Measurements from ENCODE around the gene OR1L6.

The OR1L6 gene

GRCh38 chr9:122742003-122742402, at the start of gene OR1L6:
Gene OR1L6, plus strand, starts transcription at chr9:122742303. Its CDS starts 7,545 bp downstream, at chr9:122749848.
- DNase-seq = no peak

- DNase-seq = no peak
These were observed 46.4 kb upstream of the OR1L6 start for GRCh38 chr9:122695696-122696095.

DNA sequence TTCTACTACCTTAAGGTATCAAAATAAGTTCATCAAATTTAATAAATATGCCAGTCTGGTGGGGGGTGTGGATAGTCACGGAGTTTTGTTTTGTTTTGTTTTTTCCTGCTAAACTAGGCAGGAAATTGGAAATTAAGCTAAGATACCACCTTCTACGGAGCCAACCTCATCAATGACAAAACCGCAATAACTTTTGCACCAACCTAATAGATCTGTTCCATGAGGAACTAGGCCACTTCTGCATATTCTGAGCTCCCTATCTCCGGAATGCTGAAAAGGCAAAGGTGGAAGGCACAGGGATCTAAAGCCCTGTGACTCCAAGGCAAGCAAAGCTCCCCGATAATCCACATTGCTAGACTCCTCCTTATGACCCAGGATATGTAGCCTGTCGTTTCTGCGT, 24.1 kb upstream of the OR1L6 start:
- no peak for DNase-seq

GRCh38 chr9:122719218-122719617, 22.9 kb upstream of the OR1L6 start:
- no peak for DNase-seq

DNA sequence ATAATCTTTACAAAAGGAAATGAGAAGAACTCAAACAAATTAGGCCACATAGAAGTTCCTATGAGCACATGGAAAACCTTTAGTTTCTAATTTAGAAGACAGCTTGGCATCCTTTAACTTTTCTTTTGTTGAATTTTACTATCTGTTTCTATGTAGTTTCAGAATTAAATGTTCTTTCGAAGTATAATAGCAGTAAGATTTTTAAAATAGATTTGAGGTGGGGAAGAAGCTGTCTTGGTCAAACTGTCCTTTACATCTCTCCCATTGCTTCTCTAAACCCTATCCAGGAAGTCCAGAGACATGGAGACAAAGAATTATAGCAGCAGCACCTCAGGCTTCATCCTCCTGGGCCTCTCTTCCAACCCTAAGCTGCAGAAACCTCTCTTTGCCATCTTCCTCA, 18.4 kb upstream of the OR1L6 start, which contains the start of gene OR1L4:
Gene OR1L4 (plus strand): TSS at position 301 of the 400 bp plus-strand sequence. CDS start 0 bp downstream, at position 301.
- DNase-seq = no peak

GRCh38 chr9:122754825-122755224, 12.7 kb downstream of the OR1L6 start:
- no peak for DNase-seq

GRCh38 chr9:122767817-122768216, 25.7 kb downstream of the OR1L6 start:
- DNase-seq = no peak

DNA sequence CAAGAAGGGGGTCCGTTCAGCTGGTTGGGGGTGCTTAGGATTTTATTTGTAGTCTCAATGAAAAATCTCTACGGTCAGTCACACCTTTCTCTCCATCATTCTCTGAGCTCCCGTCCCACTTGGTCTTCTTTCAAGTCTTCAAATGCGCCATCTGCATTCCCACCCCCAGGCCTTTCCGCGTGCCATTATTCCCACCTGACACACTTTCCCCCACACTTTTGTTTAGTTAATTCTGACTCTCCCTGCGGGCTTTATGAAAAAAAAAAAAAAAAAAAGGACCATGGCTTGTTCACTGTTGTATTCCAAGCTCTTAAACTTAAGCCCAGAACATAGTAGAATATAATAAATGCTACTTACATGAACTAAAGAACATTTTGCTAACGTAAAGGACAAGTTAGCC, 34.9 kb downstream of the OR1L6 start:
- no peak for DNase-seq

DNA sequence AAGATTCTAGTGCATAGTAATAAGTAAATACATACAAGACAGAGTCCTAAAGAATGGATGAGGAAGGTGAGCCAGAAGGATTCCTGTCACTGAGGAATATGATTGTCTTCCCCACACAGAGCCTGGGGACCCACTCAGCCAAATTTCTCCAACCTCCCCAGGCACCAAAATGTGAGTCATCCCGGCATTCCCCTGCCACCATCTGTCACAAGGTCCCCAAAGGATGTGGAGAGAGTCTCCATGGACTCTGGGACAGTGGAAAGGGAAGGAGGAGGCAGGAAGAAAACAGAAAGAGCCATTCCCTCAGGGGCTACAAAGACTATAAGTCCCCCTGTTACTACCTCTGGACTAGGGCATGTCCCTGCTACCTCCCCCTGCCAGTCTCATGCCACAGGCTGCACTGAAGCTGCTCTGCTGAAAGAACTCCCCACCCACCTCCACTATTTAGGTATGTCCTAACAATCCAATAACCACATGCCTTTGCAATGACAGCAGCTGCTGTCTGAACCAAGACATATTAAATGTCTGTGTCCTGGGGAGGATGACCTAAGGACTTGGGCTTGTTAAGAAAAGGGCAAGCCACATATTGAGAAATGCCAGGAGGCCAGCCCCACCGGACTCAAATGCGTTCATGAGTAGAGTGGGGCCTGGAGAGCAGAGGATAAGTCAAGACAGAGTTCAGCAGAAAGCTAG, 36.0 kb downstream of the OR1L6 start:
- DNase-seq = no peak

- DNase-seq = no peak
These were observed 37.1 kb downstream of the OR1L6 start for GRCh38 chr9:122779181-122779580.

DNA sequence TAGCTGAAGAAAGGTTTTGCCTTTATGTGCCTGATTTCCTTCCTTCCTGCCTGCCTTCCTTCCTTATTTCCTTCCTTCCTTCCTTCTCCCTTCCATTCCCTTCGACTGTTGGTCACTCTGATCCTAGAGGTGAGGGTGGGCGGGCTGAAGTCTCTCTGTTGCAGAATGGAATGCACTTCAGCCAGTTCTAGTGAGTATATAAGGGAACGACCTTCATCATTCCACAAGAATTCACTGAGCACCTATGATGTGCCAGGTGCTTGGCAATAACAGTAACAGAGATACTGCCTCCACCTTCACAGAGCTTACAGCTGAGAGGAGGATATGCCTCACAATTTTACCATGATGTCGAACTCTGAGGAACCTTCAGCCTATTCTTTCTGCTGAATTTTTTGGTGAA, 37.9 kb downstream of the OR1L6 start:
- no peak for DNase-seq

GRCh38 chr9:122781671-122782070, 39.6 kb downstream of the OR1L6 start:
- no peak for DNase-seq

DNA sequence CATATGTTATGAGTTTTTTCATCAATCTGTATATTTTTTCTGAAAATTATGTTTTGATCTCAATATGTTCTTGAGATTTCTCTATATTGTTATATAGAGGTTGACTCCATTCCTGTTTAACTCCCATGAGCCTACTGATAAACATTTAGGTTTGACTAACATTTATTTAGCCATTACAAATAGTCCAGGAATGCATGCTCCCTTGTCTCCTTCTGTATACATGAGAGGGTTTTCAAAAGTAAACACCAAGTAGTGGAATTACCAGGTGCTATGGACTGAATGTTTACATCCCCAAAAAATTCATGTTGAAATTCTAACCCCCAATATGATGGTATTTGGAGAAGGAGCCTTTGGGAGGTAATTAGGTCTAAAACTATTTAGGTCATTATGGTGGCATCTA, 43.2 kb downstream of the OR1L6 start:
- no peak for DNase-seq

DNA sequence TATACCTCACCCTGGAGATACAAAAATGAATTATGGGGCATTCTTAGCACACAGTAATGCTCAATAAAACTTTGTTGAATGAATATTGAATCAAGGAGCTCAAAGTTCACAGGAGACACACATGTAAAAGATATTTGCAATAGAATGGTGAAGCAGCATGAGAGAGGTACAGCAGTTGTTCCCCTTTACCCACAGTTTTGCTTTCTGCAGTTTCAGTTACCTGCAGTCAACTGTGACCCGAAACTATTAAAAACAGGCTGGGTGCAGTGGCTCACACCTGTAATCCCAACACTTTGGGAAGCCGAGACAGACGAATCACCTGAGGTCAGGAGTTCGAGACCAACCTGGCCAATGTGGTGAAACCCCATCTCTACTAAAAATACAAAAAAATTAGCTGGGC, 44.2 kb downstream of the OR1L6 start:
- no peak for DNase-seq

GRCh38 chr9:122788831-122789230, 46.7 kb downstream of the OR1L6 start, which contains the start of gene OR5C1:
Gene OR5C1, plus strand, starts transcription at chr9:122788933. Its CDS starts 0 bp downstream, at chr9:122788933.
- no peak for DNase-seq

DNA sequence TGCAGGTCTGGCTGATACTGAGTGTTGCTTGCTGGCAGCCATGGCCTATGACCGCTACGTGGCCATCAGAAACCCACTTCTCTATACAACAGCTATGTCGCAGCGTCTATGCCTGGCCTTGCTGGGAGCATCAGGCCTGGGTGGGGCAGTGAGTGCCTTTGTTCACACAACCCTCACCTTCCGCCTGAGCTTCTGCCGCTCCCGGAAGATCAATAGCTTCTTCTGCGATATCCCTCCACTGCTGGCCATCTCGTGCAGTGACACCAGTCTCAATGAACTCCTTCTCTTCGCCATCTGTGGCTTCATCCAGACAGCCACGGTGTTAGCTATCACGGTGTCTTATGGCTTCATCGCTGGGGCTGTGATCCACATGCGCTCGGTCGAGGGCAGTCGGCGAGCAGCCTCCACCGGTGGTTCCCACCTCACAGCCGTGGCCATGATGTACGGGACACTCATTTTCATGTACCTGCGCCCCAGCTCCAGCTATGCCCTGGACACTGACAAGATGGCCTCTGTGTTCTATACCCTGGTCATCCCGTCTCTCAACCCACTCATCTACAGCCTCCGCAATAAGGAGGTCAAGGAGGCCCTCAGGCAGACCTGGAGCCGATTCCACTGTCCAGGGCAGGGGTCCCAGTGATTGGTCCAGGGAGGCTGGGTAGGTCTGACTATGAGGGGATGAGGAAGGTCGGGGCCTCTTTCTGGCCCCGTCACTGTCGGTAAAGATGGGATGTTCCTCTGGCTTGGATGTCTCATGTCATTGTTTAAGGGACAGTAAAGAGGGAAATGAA, 47.3 kb downstream of the OR1L6 start:
- no peak for DNase-seq

GRCh38 chr9:122791872-122792669, 50.0 kb downstream of the OR1L6 start:
- DNase-seq = no peak

- no peak for DNase-seq
These were observed 55.4 kb downstream of the OR1L6 start for GRCh38 chr9:122797316-122798063.

Measured in cortex of kidney (tissue), 1 donor.